ENCODE measurements around the gene NCKAP1.

- TF ChIP-seq, protein P1, sequence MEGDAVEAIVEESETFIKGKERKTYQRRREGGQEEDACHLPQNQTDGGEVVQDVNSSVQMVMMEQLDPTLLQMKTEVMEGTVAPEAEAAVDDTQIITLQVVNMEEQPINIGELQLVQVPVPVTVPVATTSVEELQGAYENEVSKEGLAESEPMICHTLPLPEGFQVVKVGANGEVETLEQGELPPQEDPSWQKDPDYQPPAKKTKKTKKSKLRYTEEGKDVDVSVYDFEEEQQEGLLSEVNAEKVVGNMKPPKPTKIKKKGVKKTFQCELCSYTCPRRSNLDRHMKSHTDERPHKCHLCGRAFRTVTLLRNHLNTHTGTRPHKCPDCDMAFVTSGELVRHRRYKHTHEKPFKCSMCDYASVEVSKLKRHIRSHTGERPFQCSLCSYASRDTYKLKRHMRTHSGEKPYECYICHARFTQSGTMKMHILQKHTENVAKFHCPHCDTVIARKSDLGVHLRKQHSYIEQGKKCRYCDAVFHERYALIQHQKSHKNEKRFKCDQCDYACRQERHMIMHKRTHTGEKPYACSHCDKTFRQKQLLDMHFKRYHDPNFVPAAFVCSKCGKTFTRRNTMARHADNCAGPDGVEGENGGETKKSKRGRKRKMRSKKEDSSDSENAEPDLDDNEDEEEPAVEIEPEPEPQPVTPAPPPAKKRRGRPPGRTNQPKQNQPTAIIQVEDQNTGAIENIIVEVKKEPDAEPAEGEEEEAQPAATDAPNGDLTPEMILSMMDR (conservative IDR thresholded peaks at IDR 0.05; ENCODE audit: low read depth, low read length), result no peak
- TF ChIP-seq EZH2 (IDR thresholded peaks at IDR 0.05; ENCODE audit: low read length, unreplicated experiment) (no peak), EZH2phosphoT487 (IDR thresholded peaks at IDR 0.05; ENCODE audit: borderline replicate concordance, low read length) (no peak)
Observed at GRCh38 chr2:183037074-183037552, 1.1 kb downstream of the NCKAP1 start.
